WERI-Rb-1 (cell line): Measurements from ENCODE around the gene NUP37.
"Not testable (repeated sequence)": the region's sequence is repeated elsewhere in the genome, so short reads cannot be mapped to it uniquely, and the experiment has no call there.

Source experiments
- DNase-seq: peaks from one replicate; pipeline ENCODE4 v3.0.0-alpha.2; 2020
- H3K27ac ChIP-seq: fragments of 250-450 bp; sonication (Bioruptor Pico); 2 replicates; pipeline ENCODE4 v1.5.1; 2020; ENCODE audit warnings: mild to moderate bottlenecking, moderate library complexity
- H3K27me3 ChIP-seq: fragments of 250-450 bp; sonication (Bioruptor Pico); 2 replicates; pipeline ENCODE4 v1.5.1; 2021; ENCODE audit warnings: mild to moderate bottlenecking, low read depth, moderate library complexity; ENCODE audit not compliant: insufficient read depth, severe bottlenecking
- H3K36me3 ChIP-seq: fragments of 250-450 bp; sonication (Bioruptor Pico); 2 replicates; pipeline ENCODE4 v1.5.1; 2020; ENCODE audit warnings: mild to moderate bottlenecking, moderate library complexity
- H3K4me3 ChIP-seq: 2 replicates; pipeline ENCODE4 v1.5.1; 2011; ENCODE audit warnings: low read depth, mild to moderate bottlenecking, control low read depth, low read length
- H3K9me3 ChIP-seq: fragments of 250-450 bp; sonication (Bioruptor Pico); 2 replicates; pipeline ENCODE4 v1.5.1; 2021; ENCODE audit warnings: mild to moderate bottlenecking, moderate library complexity; ENCODE audit not compliant: severe bottlenecking
- TF ChIP-seq, protein P1 (sequence below): IDR thresholded peaks from 2 replicates; pipeline ENCODE4 v1.5.1; 2011; ENCODE audit warnings: low read depth, mild to moderate bottlenecking, control low read depth, inconsistent platforms, low read length

Gene NUP37

DNA sequence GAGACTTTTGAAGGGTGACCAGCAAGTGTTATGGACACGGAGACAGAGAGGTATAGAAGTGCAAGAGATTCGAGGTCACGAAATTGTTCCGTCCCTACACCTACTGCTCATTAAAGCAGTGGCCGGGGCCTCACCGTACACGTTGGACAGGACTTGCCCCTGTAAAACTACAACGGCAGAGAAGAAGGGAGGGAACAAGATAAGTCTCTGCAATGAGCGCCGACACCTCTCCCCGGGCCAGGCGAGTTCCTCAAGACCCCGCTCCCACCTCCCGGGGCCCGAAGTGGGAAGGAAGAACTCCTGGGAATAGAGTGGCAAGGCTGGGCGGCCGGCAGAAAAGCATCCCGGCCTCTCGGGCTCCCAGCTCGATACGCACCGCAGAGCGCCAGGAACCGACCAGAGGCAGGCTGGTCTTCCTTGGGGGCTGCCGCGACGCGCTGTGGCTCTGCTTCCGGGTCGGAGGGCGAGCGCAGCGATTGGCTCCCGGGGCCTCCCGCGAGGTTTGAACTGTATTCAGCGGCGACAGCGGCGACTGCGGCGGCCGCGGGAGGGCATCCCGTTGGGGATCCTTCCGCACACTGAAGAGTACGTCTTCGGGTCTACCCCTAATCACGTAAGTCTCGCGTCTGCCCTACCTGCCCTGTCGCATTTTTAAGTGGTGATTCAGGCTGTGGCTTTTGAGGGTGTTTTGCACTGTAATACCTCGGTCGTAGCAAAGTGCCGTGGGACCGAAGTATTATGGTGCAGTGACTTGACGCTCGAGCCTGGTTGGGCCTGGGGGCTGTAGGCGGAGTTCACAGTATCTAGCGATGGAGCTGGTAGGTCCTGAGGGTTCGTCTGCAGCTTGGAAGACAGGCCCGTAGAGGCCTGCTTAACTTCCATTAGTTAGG lies at the start of gene NUP37, which contains the start of gene PARPBP:
Gene NUP37 (minus strand): TSS at position 441 of the 890 bp plus-strand sequence. CDS start 1,596 bp downstream, outside the sequence.
Gene PARPBP (plus strand): TSS at position 510 of the 890 bp plus-strand sequence. CDS start 3,706 bp downstream, outside the sequence.
- Histone ChIP-seq H3K36me3 (peaks cover 41% of the 10 kb centered on the region), H3K4me3 (peak within 1 kb of the TSS; percentile 70), H3K9me3 (no peaks in the 10 kb centered on the region), H3K27me3 (no peaks in the 10 kb centered on the region), H3K27ac (peak within 1 kb of the TSS; percentile 93)
- TF ChIP-seq, protein P1, sequence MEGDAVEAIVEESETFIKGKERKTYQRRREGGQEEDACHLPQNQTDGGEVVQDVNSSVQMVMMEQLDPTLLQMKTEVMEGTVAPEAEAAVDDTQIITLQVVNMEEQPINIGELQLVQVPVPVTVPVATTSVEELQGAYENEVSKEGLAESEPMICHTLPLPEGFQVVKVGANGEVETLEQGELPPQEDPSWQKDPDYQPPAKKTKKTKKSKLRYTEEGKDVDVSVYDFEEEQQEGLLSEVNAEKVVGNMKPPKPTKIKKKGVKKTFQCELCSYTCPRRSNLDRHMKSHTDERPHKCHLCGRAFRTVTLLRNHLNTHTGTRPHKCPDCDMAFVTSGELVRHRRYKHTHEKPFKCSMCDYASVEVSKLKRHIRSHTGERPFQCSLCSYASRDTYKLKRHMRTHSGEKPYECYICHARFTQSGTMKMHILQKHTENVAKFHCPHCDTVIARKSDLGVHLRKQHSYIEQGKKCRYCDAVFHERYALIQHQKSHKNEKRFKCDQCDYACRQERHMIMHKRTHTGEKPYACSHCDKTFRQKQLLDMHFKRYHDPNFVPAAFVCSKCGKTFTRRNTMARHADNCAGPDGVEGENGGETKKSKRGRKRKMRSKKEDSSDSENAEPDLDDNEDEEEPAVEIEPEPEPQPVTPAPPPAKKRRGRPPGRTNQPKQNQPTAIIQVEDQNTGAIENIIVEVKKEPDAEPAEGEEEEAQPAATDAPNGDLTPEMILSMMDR: no peak
- peak; percentile 91 for DNase-seq

DNA sequence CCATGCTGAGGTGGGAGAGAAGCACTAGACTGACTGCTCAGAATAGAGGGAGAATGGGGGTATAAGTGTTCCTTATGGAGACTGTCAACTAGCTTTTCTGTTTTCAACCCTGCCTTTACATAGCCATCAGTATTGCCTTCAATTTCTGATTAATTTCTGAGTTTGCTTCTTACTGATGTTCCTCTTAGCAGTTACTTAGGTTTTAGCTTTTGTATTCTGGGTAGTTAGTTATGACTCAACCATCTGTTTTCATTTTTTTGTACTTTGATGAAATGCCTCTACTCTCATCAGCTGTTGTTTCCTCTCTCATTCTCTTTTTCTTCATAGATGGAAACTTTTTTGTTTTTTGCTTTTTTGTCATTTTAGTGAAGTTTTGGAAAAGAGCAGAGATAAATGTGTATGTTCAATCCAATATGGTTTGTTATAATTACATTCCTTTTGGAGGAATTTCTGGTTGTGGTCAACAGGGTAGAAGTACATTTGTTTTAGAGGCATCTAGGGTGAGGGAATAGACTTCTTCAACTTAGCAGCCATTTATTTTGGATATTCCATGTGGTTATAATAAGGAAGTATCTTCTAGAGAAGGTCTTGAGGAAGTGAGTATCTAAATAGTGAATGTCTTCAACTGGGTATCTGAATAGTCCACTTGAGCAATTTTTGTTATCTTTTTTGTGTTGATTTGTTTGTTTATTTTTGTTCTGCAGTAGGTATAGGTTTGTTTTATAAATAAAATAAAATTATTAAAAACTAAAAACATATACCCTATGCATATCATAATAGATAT lies 48.1 kb upstream of the NUP37 start:
- peaks cover 3% of the 10 kb centered on the region; the same call in 1 of the 2 replicates for H3K36me3 ChIP-seq

DNA sequence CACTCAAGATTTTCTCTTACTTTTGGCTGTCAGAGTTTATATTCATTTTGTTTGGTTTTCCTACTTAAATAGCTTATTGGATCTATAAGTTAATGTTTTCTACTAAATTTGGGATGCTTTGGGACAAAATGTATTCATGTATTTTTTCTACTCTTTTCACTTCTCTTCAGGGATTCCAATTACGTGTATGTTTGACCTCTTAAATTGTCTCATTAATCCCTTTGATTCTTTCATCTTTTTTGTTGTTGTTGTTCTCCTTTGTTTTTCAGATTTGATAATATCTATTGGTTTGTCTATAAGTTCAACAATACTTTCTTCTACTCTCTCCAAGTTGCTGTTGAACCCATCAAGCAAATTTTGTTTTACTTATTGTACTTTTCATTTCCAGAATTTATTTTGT lies 43.5 kb upstream of the NUP37 start:
- Histone ChIP-seq H3K27ac (no peak overlapping the region), H3K27me3 (no peaks in the 10 kb centered on the region), H3K36me3 (no peaks in the 10 kb centered on the region), H3K4me3 (no peak overlapping the region), H3K9me3 (no peaks in the 10 kb centered on the region)
- DNase-seq: no peak
- TF ChIP-seq, protein P1: no peak

More for the DNA sequence above, 48.1 kb upstream of the NUP37 start:
- H3K4me3 ChIP-seq: no peak overlapping the region
- no peak overlapping the region for H3K27ac ChIP-seq
- H3K9me3 ChIP-seq: no peaks in the 10 kb centered on the region
- no peak for DNase-seq
- TF ChIP-seq, protein P1: no peak
- H3K27me3 ChIP-seq: no peaks in the 10 kb centered on the region

GRCh38 chr12:102155206-102155605 lies 35.3 kb upstream of the NUP37 start:
- not testable (repeated sequence) for DNase-seq, H3K36me3 ChIP-seq, H3K27ac ChIP-seq, H3K9me3 ChIP-seq, H3K27me3 ChIP-seq, H3K4me3 ChIP-seq

- not testable (repeated sequence) for H3K36me3 ChIP-seq, H3K4me3 ChIP-seq, H3K27me3 ChIP-seq, H3K9me3 ChIP-seq, H3K27ac ChIP-seq, DNase-seq
Measured at GRCh38 chr12:102147062-102147587, 27.2 kb upstream of the NUP37 start.

DNA sequence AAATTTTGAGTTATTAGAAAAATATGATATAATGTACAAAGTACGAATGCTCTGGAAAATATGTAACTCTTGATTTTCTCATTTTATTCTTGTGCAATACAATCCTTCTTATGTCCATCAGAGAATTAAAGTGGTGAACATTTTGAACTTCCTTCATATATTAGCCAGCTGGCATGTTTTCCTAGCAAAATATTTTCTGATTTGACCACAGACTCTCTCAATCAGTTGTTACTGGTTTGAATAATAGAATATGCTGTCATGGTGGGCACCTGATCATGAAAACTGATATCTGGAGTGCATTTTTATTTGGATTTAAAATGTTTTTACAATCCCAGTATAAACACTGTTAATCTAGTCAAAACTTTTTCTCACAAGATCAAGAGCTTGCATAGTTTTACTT lies 24.3 kb upstream of the NUP37 start:
- H3K4me3 ChIP-seq: no peak overlapping the region
- TF ChIP-seq, protein P1: no peak
- H3K9me3 ChIP-seq: no peaks in the 10 kb centered on the region
- DNase-seq: no peak
- no peaks in the 10 kb centered on the region for H3K27me3 ChIP-seq
- H3K36me3 ChIP-seq: peaks cover 4% of the 10 kb centered on the region; the same call in 1 of the 2 replicates
- H3K27ac ChIP-seq: no peak overlapping the region

DNA sequence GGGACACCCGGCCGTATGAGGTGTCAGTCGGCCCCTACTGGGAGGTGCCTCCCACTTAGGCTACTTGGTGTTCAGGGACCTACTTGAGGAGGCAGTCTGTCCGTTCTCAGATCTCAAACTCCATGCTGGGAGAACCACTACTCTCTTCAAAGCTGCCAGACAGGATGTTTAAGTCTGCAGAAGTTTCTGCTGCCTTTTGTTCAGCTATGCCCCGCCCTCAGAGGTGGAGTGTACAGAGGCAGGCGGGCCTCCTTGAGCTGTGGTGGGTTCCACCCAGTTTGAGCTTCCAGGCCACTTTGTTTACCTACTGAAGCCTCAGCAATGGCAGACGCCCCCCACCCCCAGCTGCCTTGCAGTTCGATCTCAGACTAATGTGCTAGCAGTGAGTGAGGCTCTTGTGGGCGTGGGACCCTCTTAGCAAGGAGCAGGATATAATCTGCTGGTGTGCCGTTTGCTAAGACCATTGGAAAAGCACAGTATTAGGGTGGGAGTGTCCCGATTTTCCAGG lies 23.0 kb upstream of the NUP37 start:
- H3K36me3 ChIP-seq, H3K4me3 ChIP-seq, DNase-seq, H3K27me3 ChIP-seq, H3K27ac ChIP-seq, H3K9me3 ChIP-seq: not testable (repeated sequence)

- not testable (repeated sequence) for DNase-seq, H3K9me3 ChIP-seq, H3K27ac ChIP-seq, H3K4me3 ChIP-seq, H3K27me3 ChIP-seq, H3K36me3 ChIP-seq
Measured at GRCh38 chr12:102137619-102138018, 17.7 kb upstream of the NUP37 start.

- not testable (repeated sequence) for H3K27me3 ChIP-seq, H3K9me3 ChIP-seq, H3K4me3 ChIP-seq, H3K27ac ChIP-seq, DNase-seq
- peaks cover 19% of the 10 kb centered on the region; the same call in 1 of the 2 replicates for H3K36me3 ChIP-seq
Measured at GRCh38 chr12:102131442-102131841, 11.5 kb upstream of the NUP37 start.
